ENCODE data around the gene RBMS3.
A peak's percentile ranks its signal among the peaks of the same experiment; 100 is the strongest.
"Not testable (repeated sequence)": the region's sequence is repeated elsewhere in the genome, so short reads cannot be mapped to it uniquely, and the experiment has no call there.

Gene RBMS3

DNA sequence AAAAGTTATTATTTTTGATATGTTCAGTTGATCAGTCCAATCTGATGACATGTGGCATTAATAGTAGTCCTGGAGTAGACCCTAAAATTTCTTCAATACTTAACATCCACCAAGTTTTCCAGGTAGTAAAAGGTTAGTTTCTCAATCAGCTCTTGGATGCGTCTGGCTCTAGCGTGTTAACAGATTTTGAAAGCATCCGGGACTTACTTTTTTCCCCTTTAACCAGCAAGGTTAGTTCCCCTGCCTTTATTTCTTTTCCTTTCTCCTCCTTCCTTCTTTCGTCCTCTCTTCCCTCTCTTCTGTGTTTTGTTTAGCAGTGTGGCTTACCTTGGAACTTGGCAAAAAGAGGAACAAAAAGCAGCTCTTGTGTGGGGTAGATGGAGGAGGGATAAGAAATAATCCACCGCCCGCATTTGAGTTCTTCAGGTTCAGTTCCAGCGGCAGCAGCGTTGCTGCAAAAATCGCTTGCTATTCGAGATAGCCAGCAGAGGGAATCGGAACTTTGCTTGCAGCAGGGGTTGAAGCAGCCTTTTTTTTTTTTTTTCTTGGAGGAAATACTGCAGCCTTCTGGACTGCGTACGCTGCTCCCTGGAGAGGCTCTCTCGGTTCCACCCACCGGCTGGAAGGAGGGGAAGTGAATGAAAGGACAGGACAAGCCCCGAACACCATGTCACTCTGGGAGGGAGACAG is at the start of gene RBMS3:
TSS of gene RBMS3 (plus strand) at position 668 of the 690 bp plus-strand sequence.
- DNase-seq (ENCODE audit: low spot score) = peak; percentile 61

DNA sequence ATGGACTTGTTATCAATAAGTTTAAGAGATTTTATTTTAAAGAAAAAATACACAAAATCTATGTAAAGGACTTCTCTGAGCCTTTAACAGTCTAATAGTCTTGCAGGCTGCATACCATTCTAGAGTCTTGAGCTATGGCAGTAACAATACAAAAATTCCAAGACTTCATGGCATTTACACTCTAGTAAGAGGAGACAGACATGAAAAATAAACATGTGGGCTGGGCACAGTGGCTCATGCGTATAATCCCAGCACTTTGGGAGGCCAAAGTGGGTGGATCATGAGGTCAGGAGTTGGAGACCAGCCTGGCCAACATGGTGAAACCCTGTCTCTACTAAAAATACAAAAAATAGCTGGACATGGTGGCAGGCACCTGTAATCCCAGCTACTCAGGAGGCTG is 47.7 kb upstream of the RBMS3 start:
- not testable (repeated sequence) for DNase-seq (ENCODE audit: low spot score)

GRCh38 chr3:29236146-29236840 is 44.6 kb upstream of the RBMS3 start:
- no peak for DNase-seq (ENCODE audit: low spot score)

DNA sequence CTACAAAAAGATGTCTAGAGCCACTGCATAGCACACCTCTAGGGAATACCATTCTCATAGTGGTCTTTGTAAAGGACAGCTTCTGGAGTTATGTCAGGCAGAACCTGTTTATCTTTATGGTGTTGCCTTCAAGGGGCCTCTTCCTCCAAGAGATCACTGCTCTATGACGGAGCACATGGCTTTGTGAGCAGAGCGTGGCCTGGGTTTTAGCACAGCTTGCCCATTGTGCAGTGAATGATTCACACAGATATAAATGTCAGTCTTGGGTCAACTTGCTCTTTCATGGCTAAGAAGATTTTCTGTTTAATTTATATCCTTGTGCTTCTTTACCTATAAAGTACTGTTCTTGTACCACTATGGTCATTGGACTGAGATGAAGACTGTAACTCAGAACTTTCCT is 41.5 kb upstream of the RBMS3 start:
- no peak for DNase-seq (ENCODE audit: low spot score)

DNA sequence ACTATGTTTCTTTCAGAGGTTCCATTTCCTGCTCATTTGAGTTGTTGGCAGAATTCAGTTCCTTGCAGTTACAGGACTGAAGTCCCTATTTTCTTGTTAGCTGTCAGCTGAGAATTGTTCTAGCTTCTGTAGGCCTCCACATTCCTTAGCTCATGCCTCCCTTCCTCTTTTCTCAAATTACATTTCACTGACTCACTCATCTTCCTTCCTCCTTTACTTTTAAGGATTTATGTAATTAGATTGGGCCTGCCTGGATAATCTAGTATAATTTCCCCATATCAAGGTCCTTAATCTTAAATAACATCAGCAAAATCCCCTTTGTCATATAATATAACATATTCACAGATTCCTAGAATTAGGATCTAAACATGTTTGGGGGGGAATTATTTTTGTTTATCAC is 40.6 kb upstream of the RBMS3 start:
- no peak for DNase-seq (ENCODE audit: low spot score)

DNA sequence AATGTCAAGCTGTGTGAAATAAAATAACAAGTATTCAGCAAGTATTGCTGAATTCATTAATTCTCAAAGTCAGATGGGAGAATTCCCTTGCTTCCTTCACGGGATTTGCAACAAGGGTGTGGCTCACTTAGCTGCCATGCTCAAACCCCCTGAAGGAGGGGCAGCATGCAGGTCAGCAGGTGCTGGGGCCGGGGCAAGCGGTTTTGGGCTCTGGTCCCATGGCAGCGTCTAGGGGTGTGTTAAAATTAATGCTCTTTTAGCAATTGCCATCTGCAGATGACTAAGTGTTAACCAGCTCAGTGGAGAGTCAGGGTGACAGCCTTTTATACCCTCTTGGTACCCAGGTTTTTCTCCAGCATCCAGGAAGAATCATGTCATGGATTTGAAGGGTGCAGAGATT is 40.0 kb upstream of the RBMS3 start:
- no peak for DNase-seq (ENCODE audit: low spot score)

- no peak for DNase-seq (ENCODE audit: low spot score)
These were observed 39.0 kb upstream of the RBMS3 start for GRCh38 chr3:29241855-29242254.

GRCh38 chr3:29242296-29242695 is 38.6 kb upstream of the RBMS3 start:
- DNase-seq (ENCODE audit: low spot score) = no peak

DNA sequence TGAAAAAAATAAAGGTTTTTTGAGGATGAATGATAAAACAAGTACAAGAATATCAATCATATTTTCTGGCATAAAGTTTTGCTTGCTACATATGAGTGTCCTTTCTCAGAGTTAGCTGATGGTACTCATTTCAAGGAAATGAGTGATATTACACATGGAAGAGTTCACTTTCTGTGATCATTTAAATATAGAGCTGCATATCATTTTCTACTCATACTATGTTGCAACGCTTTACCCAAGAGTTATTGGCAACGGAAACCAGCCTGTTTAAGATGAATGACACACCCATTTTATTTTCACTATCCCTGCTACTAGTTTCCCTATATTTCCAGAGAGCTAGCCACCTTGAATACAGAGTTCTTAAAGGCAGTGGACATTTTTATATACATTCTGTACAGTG is 35.4 kb upstream of the RBMS3 start:
- no peak for DNase-seq (ENCODE audit: low spot score)

DNA sequence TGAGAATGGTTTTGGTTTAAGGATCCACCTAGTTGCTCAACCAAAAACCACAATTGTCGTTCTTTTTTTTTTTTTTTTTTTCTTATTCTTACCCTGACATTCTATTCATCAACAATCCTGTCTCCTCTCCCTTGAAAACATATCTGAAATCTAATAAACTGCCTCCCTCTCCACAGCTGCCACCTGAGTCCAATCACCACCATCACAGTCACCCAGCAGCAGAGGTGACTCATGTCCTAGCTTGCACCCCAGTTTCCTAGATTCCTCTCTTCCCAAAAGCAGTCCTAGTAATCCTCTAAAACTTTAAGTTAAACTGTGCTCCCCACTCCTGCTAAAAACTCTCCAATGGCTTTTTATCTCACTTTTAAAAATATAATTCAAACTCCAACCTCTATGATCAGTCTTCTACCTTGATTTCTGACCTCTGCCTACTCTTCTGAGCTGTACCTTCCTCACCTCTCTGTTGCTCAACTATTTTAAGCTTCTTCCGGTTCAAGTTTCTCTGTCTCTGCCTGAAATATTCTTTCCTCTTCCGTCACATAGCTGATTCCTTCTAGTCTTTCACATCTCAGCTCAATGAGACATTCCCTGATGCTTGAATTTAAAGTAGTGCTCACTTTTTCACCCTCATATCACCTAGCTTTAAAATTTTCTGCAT is 33.7 kb upstream of the RBMS3 start:
- no peak for DNase-seq (ENCODE audit: low spot score)

GRCh38 chr3:29249829-29250345 is 31.0 kb upstream of the RBMS3 start:
- DNase-seq (ENCODE audit: low spot score) = no peak

GRCh38 chr3:29255854-29256696 is 24.8 kb upstream of the RBMS3 start:
- no peak for DNase-seq (ENCODE audit: low spot score)

GRCh38 chr3:29258161-29258560 is 22.7 kb upstream of the RBMS3 start:
- DNase-seq (ENCODE audit: low spot score) = no peak

GRCh38 chr3:29261119-29261518 is 19.8 kb upstream of the RBMS3 start:
- DNase-seq (ENCODE audit: low spot score) = no peak

GRCh38 chr3:29263476-29263875 is 17.4 kb upstream of the RBMS3 start:
- no peak for DNase-seq (ENCODE audit: low spot score)

- DNase-seq (ENCODE audit: low spot score) = no peak
These were observed 15.3 kb upstream of the RBMS3 start for GRCh38 chr3:29265509-29266072.

DNA sequence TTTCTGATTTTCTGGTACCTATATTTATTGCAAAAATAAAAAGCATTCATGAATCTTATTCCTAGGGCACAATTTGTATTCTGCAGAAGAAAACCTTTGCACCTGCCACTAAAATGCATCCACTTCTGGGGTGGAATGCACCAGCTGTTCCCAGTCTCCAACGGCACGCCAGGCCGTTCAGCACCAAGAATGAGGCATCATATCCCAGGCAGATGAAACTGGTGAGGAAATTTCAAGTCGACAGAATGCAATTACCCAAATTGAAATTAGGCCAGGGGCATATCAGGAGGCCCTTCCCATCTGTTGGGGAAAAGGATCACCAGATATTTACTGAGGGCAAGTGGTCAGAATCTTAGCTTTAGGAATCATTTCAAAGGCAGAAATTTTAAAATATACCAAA is 13.6 kb upstream of the RBMS3 start:
- DNase-seq (ENCODE audit: low spot score) = no peak

DNA sequence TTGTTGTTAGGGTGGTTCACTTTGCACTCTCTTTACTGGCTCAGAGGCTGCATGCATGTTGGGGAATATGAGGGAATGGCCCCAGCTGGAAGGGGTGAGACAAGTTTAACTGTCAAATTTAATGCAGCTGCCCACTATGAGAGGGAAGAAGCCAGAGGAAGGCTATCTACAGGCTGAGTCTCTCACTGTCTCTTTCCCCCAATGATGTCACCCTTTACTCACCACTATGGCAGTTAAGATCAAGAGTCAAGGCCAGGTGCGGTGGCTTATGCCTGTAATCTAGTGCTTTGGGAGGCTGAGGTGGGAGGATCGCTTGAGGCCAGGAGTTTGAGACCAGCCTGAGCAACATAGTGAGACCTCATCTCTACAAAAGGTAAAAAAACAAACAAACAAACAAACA is 12.2 kb upstream of the RBMS3 start:
- DNase-seq (ENCODE audit: low spot score) = no peak

- no peak for DNase-seq (ENCODE audit: low spot score)
These were observed 10.1 kb upstream of the RBMS3 start for GRCh38 chr3:29270752-29271151.

DNA sequence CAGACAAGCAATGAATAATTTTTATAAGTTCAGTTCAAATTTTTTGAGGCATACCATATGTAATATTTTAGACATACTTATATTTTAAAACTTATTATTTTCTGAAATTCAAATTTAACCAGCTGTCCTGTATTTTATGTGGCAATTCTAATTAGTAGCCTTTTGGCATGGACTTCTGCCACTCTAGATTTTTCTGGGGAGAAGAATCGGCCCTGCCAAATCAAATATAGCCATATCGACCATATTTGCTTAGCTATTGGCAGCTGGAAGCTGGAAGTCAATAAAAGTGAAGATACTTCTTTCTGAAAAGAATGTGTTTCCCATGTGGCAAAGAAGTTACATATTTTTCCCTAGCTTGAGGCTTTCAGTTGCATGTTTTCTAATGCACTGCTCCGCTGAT is 9.4 kb upstream of the RBMS3 start:
- no peak for DNase-seq (ENCODE audit: low spot score)

DNA sequence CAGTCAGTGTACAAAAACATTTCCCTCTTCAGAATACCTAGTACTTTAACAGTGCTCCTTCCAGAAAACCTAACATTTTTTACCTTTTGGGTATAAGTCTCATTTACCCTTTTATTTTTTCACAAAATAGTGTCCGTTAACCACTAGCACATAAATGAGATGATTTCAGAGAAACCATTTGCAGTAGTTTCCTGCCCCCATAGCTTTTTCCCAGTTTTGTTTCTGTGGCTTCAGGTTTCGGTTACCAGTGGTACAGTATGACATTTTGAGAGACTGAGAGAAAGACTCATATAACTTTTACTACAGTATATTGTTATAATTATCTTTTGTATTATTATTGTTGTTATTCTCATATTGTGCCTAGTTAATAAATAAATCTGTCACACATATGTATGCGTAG is 6.2 kb upstream of the RBMS3 start:
- DNase-seq (ENCODE audit: low spot score) = no peak

- no peak for DNase-seq (ENCODE audit: low spot score)
These were observed 5.6 kb upstream of the RBMS3 start for GRCh38 chr3:29275309-29275708.

Measured in RKO (cell line).